Vagina (tissue), 2 donors: ENCODE results near the gene GPC5.

Source experiments
- POLR2A ChIP-seq, 2 donors: fragments of 450-650 bp; IDR thresholded peaks; one replicate each; pipeline ENCODE4 v1.6.1; 2017; ENCODE audit warnings: antibody characterized with exemption in 2 of 2, mild to moderate bottlenecking in 2 of 2, moderate library complexity in 2 of 2
- POLR2AphosphoS5 ChIP-seq, 2 donors: sonication (generic); formaldehyde crosslinking; IDR thresholded peaks; one replicate each; pipeline ENCODE4 v1.9.0; 2017; ENCODE audit warnings: antibody characterized with exemption in 2 of 2, mild to moderate bottlenecking in 2 of 2, low read depth in 1 of 2; ENCODE audit not compliant: insufficient read depth in 1 of 2
- TF ChIP-seq, protein P1 (sequence below), 3 experiments: fragments of 450-650 bp in 2 of 3; fragments of 200-600 bp in 1 of 3; sonication (generic) in 1 of 3; IDR thresholded peaks; one replicate each; pipeline ENCODE4 v1.5.1; 2017 to 2019; ENCODE audit warnings: antibody characterized with exemption in 3 of 3, mild to moderate bottlenecking in 2 of 3, moderate library complexity in 2 of 3

- TF ChIP-seq, protein P1, sequence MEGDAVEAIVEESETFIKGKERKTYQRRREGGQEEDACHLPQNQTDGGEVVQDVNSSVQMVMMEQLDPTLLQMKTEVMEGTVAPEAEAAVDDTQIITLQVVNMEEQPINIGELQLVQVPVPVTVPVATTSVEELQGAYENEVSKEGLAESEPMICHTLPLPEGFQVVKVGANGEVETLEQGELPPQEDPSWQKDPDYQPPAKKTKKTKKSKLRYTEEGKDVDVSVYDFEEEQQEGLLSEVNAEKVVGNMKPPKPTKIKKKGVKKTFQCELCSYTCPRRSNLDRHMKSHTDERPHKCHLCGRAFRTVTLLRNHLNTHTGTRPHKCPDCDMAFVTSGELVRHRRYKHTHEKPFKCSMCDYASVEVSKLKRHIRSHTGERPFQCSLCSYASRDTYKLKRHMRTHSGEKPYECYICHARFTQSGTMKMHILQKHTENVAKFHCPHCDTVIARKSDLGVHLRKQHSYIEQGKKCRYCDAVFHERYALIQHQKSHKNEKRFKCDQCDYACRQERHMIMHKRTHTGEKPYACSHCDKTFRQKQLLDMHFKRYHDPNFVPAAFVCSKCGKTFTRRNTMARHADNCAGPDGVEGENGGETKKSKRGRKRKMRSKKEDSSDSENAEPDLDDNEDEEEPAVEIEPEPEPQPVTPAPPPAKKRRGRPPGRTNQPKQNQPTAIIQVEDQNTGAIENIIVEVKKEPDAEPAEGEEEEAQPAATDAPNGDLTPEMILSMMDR (IDR thresholded peaks at IDR 0.05): peak; percentile 6 to 53 (median 49)
- TF ChIP-seq POLR2A (IDR thresholded peaks at IDR 0.05) (no peak), POLR2AphosphoS5 (IDR thresholded peaks at IDR 0.05; ENCODE audit: insufficient read depth in 1 of 2, low read depth in 1 of 2) (no peak)
These were observed 789.1 kb downstream of the GPC5 start for GRCh38 chr13:92187378-92187989.
